Esophagus squamous epithelium (tissue), 4 donors: ENCODE results near the gene SGTA.

Experiments used
- CTCF ChIP-seq, 6 experiments: fragments of 450-650 bp in 4 of 6; fragments of 200-600 bp in 2 of 6; sonication (generic) in 2 of 6; IDR thresholded peaks; one replicate each; pipeline ENCODE4 v1.5.1; 2016 to 2019; ENCODE audit warnings: antibody characterized with exemption in 6 of 6, mild to moderate bottlenecking in 4 of 6, moderate library complexity in 4 of 6
- POLR2A ChIP-seq, 4 donors: fragments of 450-650 bp; IDR thresholded peaks; one replicate each; pipeline ENCODE4 v1.6.1; 2017; ENCODE audit warnings: antibody characterized with exemption in 4 of 4, mild to moderate bottlenecking in 4 of 4, moderate library complexity in 3 of 4

- TF ChIP-seq CTCF (IDR thresholded peaks at IDR 0.05) (no peak), POLR2A (IDR thresholded peaks at IDR 0.05) (no peak)
Measured at GRCh38 chr19:2800506-2800905, 17.4 kb upstream of the SGTA start.
